ENCODE measurements around the gene KLK15.
"Not testable (repeated sequence)": the region's sequence is repeated elsewhere in the genome, so short reads cannot be mapped to it uniquely, and the experiment has no call there.

KLK15 gene

GRCh38 chr19:50790396-50790795, 43.0 kb downstream of the KLK15 start, which contains the start of gene ACP4:
ACP4 (plus strand) TSS chr19:50790415; CDS start chr19:50790415, 0 bp downstream.
- no peaks in the 10 kb centered on the region for H3K27me3 ChIP-seq (ENCODE audit: insufficient read depth, poor library complexity, severe bottlenecking)
- no peak for DNase-seq (ENCODE audit: low read depth in 1 of 2, low spot score in 1 of 2)
- no peak for TF ChIP-seq SPI1 (IDR thresholded peaks at IDR 0.05; ENCODE audit: borderline replicate concordance, low read depth)
- no peak for TF ChIP-seq REST (IDR thresholded peaks at IDR 0.05; ENCODE audit: insufficient replicate concordance, low read depth)
- no peak for TF ChIP-seq CTCF (IDR thresholded peaks at IDR 0.05; ENCODE audit: insufficient read depth, low read length)
- TF ChIP-seq GABPA (IDR thresholded peaks at IDR 0.05; ENCODE audit: low read depth) = no peak
- TF ChIP-seq POLR2AphosphoS5 (IDR thresholded peaks at IDR 0.05; ENCODE audit: low read depth) = no peak
- H3K27ac ChIP-seq (replicated peaks) = no peak within 1 kb of the TSS
- no peak within 1 kb of the TSS for H3K4me3 ChIP-seq (replicated peaks; ENCODE audit: insufficient read depth, low read length)

GRCh38 chr19:50785329-50785728, 48.0 kb downstream of the KLK15 start:
- H3K4me3 ChIP-seq (replicated peaks; ENCODE audit: insufficient read depth, low read length) = no peak overlapping the region
- H3K27me3 ChIP-seq (ENCODE audit: insufficient read depth, poor library complexity, severe bottlenecking) = peaks cover 3% of the 10 kb centered on the region
- no peak overlapping the region for H3K27ac ChIP-seq (replicated peaks)
- TF ChIP-seq POLR2AphosphoS5 (IDR thresholded peaks at IDR 0.05; ENCODE audit: low read depth) (no peak), CTCF (IDR thresholded peaks at IDR 0.05; ENCODE audit: insufficient read depth, low read length) (no peak), SPI1 (IDR thresholded peaks at IDR 0.05; ENCODE audit: borderline replicate concordance, low read depth) (no peak), GABPA (IDR thresholded peaks at IDR 0.05; ENCODE audit: low read depth) (no peak), REST (IDR thresholded peaks at IDR 0.05; ENCODE audit: insufficient replicate concordance, low read depth) (no peak)
- DNase-seq (ENCODE audit: low read depth in 1 of 2, low spot score in 1 of 2) = no peak

- no peak overlapping the region for H3K4me3 ChIP-seq (replicated peaks; ENCODE audit: insufficient read depth, low read length)
- TF ChIP-seq GABPA (IDR thresholded peaks at IDR 0.05; ENCODE audit: low read depth) = no peak
- no peak for TF ChIP-seq SPI1 (IDR thresholded peaks at IDR 0.05; ENCODE audit: borderline replicate concordance, low read depth)
- TF ChIP-seq POLR2AphosphoS5 (IDR thresholded peaks at IDR 0.05; ENCODE audit: low read depth) = no peak
- no peak for TF ChIP-seq CTCF (IDR thresholded peaks at IDR 0.05; ENCODE audit: insufficient read depth, low read length)
- TF ChIP-seq REST (IDR thresholded peaks at IDR 0.05; ENCODE audit: insufficient replicate concordance, low read depth) = no peak
- peaks cover 8% of the 10 kb centered on the region for H3K27me3 ChIP-seq (ENCODE audit: insufficient read depth, poor library complexity, severe bottlenecking)
- no peak for DNase-seq (ENCODE audit: low read depth in 1 of 2, low spot score in 1 of 2)
- no peak overlapping the region for H3K27ac ChIP-seq (replicated peaks)
Observed at GRCh38 chr19:50784710-50785109, 48.7 kb downstream of the KLK15 start.

- DNase-seq (ENCODE audit: low read depth in 1 of 2, low spot score in 1 of 2); H3K4me3 ChIP-seq (replicated peaks; ENCODE audit: insufficient read depth, low read length); H3K27ac ChIP-seq (replicated peaks): not testable (repeated sequence)
- peaks cover 14% of the 10 kb centered on the region for H3K27me3 ChIP-seq (ENCODE audit: insufficient read depth, poor library complexity, severe bottlenecking)
Observed at GRCh38 chr19:50783848-50784152, 49.6 kb downstream of the KLK15 start.
